Gastrocnemius medialis (tissue), 4 donors: ENCODE measurements around the gene FAM167B.

Experiments used
- CTCF ChIP-seq, 5 experiments: fragments of 450-650 bp in 3 of 5; fragments of 200-600 bp in 2 of 5; sonication (generic) in 2 of 5; IDR thresholded peaks in 4 of 5; conservative IDR thresholded peaks in 1 of 5; 1 replicate in 4 of 5; 2 replicates in 1 of 5; pipeline ENCODE4 v1.5.1; 2016 to 2019; ENCODE audit warnings: antibody characterized with exemption in 5 of 5, mild to moderate bottlenecking in 3 of 5, moderate library complexity in 3 of 5
- POLR2A ChIP-seq, 2 donors: fragments of 450-650 bp; IDR thresholded peaks; one replicate each; pipeline ENCODE4 v1.6.1; 2017; ENCODE audit warnings: antibody characterized with exemption in 2 of 2, mild to moderate bottlenecking in 2 of 2, moderate library complexity in 2 of 2

DNA sequence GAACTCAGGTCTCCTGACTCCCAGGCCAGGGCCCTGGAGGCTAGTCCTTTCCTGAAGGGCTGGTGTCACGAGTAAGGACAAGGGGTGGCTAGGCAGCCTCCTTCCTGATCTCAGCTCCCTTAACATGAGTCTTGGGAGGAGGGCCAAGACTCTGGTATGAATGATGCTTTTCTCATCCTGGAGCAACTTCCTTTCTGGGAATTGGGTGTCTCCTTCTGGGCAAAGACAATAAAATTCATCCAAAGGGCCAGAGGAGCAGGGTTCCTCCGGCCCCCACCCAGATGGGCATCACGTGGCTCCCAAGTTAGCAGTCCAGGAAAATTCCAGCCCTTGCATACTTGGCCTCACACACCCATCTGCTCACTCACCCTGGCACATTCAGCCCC, at the start of gene FAM167B:
- TF ChIP-seq POLR2A (IDR thresholded peaks at IDR 0.05) (no peak), CTCF (IDR thresholded peaks at IDR 0.05 in 4 of 5, conservative IDR thresholded peaks at IDR 0.05 in 1 of 5) (no peak)
